Activated naive CD8-positive, alpha-beta T cell treated with anti-CD3 and anti-CD28 coated beads, Interleukin-2, amount 50 U/mL, for 24 hours (primary cell): Measurements from ENCODE around the gene FTO.
"Not testable (repeated sequence)": the region's sequence is repeated elsewhere in the genome, so short reads cannot be mapped to it uniquely, and the experiment has no call there.

Experiments used
- ATAC-seq: fragments of 150-1000 bp; cut with Tn5 transposase; one replicate; pipeline ENCODE4 v1.10.0; 2021
- DNase-seq: peaks from one replicate; pipeline ENCODE4 v3.0.0; 2021
- H3K27ac Mint-ChIP-seq: one replicate; pipeline ENCODE4 v1.8.0; 2021; ENCODE audit warnings: mild to moderate bottlenecking, mixed read lengths
- H3K27me3 Mint-ChIP-seq: one replicate; pipeline ENCODE4 v1.8.0; 2021; ENCODE audit warnings: mixed read lengths
- H3K36me3 Mint-ChIP-seq: one replicate; pipeline ENCODE4 v1.8.0; 2021; ENCODE audit warnings: low read depth, mixed read lengths
- H3K4me1 Mint-ChIP-seq: one replicate; pipeline ENCODE4 v1.8.0; 2021; ENCODE audit warnings: mixed read lengths
- H3K4me3 Mint-ChIP-seq: one replicate; pipeline ENCODE4 v1.8.0; 2021; ENCODE audit warnings: mild to moderate bottlenecking, moderate library complexity, mixed read lengths
- H3K9me3 Mint-ChIP-seq: one replicate; pipeline ENCODE4 v1.8.0; 2021; ENCODE audit warnings: mixed read lengths

FTO gene

DNA sequence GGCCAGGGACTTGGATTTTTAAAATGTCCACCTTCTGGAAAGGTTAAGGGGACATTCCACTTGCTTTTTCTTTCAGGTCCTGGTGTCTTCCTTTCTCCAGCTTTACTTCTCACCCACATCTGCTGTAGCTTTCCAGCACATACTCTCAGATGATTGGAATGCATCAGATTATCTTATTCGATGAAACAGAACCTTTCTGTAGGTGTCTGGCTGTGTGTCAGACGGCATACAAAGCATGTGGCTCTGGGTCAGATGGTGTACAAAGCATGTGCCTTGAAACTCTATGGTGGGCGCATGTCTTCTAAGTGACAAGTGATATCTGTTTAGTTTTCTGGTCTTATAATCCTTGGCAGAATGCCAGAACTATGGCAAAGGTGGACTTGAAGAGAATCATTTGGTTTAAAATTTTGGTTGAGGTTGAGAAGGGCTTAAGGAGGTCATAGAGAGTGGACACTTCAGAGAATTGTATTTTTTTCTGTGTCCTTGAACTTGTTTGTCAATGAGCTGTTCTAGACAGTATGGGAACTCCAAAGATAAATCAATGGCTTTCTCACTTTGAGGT is 125.3 kb downstream of the FTO start:
- no peaks in the 10 kb centered on the region for H3K27me3 Mint-ChIP-seq
- no peaks in the 10 kb centered on the region for H3K4me1 Mint-ChIP-seq
- no peak for ATAC-seq
- H3K9me3 Mint-ChIP-seq = peaks cover 7% of the 10 kb centered on the region
- H3K4me3 Mint-ChIP-seq = no peak overlapping the region
- peaks cover 47% of the 10 kb centered on the region for H3K36me3 Mint-ChIP-seq
- H3K27ac Mint-ChIP-seq = no peak overlapping the region
- DNase-seq = no peak

DNA sequence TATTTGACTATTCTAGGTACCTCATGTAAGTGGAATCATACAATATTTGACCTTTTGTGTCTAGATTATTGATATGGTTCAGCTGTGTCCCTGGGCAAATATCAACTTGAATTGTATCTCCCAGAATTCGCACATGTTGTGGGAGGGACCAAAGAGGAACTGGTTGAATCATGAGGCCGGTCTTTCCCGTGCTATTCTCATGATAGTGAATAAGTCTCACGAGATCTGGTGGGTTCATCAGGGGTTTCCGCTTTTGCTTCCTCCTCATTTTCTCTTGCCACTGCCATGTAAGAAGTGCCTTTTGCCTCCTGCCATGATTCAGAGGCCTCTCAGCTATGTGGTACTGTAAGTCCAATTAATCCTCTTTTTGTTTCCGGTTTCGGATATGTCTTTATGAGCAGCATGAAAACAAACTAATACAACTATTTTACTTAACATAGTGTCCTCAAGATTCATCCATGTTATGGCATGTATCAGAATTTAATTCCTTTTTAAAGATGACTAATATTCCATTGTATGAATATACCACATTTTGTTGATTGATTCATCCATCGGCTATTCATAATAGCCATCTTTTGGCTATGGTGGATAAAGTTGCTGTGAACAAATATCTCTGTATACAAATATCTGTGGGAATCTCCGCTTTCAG is 129.1 kb downstream of the FTO start:
- Mint-ChIP-seq H3K4me1 (no peaks in the 10 kb centered on the region), H3K36me3 (peaks cover 41% of the 10 kb centered on the region), H3K27me3 (no peaks in the 10 kb centered on the region), H3K27ac (no peak overlapping the region), H3K9me3 (peaks cover 10% of the 10 kb centered on the region), H3K4me3 (no peak overlapping the region)
- ATAC-seq (no peak), DNase-seq (no peak)

DNA sequence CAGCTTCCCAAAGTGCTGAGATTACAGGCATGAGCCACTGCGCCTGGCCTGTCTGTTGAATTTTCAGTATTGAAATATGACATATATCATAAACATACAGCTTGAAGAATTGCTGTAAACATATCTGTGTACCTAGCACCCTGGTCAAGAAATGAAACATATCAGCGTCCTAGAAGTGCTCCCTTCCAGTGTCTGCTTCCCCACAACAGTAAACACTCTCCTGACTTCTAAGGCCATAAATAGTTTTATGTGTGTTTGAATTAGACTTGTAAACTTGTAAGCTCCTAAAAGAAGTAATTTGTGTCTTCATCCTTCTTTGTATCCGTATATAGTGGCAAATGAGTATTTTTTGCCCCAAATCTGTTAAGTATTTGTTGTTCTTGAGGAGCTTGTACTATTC is 132.2 kb downstream of the FTO start:
- DNase-seq = no peak
- no peak for ATAC-seq
- Mint-ChIP-seq H3K27me3 (no peaks in the 10 kb centered on the region), H3K4me3 (no peak overlapping the region), H3K36me3 (peaks cover 34% of the 10 kb centered on the region), H3K9me3 (peaks cover 10% of the 10 kb centered on the region), H3K4me1 (peaks cover 2% of the 10 kb centered on the region), H3K27ac (no peak overlapping the region)

DNA sequence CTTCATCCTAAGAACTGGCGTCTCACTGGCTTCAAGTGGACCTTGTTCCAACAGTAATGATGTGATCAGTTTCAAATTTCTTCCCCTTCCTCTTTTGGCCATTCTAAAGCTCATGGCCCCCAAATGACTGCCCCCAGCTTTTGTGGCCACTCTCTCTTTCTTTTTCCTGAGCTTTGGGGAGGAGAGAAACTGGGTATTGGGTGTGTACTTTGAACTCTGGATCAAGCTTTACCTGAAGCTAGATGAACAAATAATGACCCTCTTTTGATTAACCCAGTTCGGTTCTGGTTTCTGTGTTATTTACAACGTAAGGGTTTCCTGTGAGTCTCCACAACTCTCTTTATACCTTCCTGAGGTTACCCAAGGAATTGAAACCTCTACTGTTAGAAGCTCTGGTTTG is 132.7 kb downstream of the FTO start:
- Mint-ChIP-seq H3K27me3 (no peaks in the 10 kb centered on the region), H3K36me3 (peaks cover 30% of the 10 kb centered on the region), H3K4me1 (peaks cover 2% of the 10 kb centered on the region), H3K27ac (no peak overlapping the region), H3K4me3 (no peak overlapping the region), H3K9me3 (peaks cover 10% of the 10 kb centered on the region)
- DNase-seq (no peak), ATAC-seq (no peak)

DNA sequence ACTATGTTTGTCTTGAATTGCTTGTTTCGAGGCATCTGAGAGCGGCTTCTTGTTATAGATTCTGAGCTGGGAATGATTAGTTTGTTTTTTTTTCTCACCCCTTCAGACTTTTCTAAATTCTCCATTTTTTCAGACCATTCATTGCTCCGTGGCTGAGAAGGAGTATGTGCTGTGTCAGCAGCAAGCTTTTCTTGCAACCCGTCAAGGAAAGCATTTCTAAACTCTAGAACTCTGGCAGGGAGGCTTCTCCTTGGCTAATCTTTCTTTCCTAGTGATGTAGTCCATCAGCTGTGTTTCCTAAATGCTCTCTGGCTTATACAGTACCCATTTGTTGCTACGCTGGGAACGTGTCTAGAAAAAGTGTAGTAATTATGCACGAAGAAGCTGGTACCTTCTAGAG is 133.5 kb downstream of the FTO start:
- DNase-seq = no peak
- no peak for ATAC-seq
- Mint-ChIP-seq H3K36me3 (peaks cover 27% of the 10 kb centered on the region), H3K27me3 (no peaks in the 10 kb centered on the region), H3K9me3 (peaks cover 10% of the 10 kb centered on the region), H3K4me1 (peaks cover 2% of the 10 kb centered on the region), H3K27ac (no peak overlapping the region), H3K4me3 (no peak overlapping the region)

DNA sequence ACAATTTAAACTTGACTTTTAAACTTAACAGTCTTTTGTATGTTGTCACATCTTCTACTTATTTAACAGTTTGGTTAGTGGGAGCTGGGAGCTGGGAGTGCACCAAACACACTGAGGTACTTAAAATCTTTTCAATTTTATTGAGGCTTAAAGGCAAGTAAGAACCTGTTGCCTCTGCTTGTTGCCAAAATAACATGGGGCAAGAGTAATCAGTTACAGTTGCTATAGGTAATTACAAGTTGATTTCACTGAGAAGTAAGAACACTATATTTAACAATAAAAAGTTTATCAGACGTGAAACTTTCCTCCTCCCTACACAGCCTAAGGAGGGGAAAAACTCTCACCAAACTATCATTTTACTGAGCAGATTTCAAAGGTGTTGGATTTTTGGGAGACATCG is 135.2 kb downstream of the FTO start:
- no peak overlapping the region for H3K4me3 Mint-ChIP-seq
- no peaks in the 10 kb centered on the region for H3K27me3 Mint-ChIP-seq

DNA sequence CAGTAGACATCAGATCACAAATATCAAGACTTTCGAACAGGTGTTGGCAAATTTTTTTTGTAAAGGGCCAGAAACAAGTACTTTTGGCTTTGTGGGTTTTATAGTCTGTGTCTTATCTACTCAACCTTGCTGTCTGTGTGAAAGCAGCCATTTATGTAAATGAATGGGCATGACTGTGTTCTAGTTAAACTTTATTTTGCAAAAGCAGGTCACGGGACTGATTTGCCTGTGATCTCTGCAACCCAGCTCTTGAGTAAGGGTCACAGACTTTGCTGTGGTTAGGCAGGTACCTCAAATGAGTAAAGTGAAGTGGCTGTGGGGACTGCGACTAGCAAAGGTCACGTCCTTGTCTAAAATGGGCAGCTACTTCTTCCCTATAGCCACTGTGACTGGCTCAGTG is 136.5 kb downstream of the FTO start:
- H3K9me3 Mint-ChIP-seq = peaks cover 3% of the 10 kb centered on the region
- no peak for ATAC-seq
- H3K4me3 Mint-ChIP-seq = no peak overlapping the region
- no peak for DNase-seq
- H3K36me3 Mint-ChIP-seq = peaks cover 18% of the 10 kb centered on the region
- no peaks in the 10 kb centered on the region for H3K27me3 Mint-ChIP-seq
- no peak overlapping the region for H3K27ac Mint-ChIP-seq
- peaks cover 5% of the 10 kb centered on the region for H3K4me1 Mint-ChIP-seq

More for the DNA sequence above, 135.2 kb downstream of the FTO start:
- no peak for DNase-seq
- H3K27ac Mint-ChIP-seq = no peak overlapping the region
- H3K4me1 Mint-ChIP-seq = peaks cover 2% of the 10 kb centered on the region
- no peak for ATAC-seq
- peaks cover 17% of the 10 kb centered on the region for H3K36me3 Mint-ChIP-seq
- peaks cover 3% of the 10 kb centered on the region for H3K9me3 Mint-ChIP-seq

DNA sequence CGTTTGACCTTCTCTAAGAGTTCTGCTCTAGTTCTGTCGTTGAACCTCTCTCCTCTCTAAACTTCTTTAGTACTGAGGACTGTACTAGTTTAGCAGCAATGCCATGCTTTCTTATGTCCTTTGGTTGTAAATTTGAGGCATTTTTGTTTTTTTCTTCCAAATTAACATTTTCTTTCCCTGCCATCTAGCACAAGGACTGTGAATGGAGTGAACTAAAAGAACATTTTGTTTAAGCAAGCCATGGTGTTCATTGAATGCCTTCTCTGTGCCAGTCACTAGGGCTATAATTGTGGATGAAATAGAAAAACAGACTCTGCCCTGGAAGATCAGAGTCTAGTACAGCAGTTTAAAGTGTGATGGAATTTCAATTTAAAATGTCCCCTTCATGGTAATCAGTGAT is 137.9 kb downstream of the FTO start:
- Mint-ChIP-seq H3K9me3 (no peaks in the 10 kb centered on the region), H3K36me3 (peaks cover 19% of the 10 kb centered on the region), H3K27me3 (no peaks in the 10 kb centered on the region), H3K4me1 (peaks cover 5% of the 10 kb centered on the region), H3K4me3 (no peak overlapping the region), H3K27ac (no peak overlapping the region)
- DNase-seq = no peak
- ATAC-seq = no peak

DNA sequence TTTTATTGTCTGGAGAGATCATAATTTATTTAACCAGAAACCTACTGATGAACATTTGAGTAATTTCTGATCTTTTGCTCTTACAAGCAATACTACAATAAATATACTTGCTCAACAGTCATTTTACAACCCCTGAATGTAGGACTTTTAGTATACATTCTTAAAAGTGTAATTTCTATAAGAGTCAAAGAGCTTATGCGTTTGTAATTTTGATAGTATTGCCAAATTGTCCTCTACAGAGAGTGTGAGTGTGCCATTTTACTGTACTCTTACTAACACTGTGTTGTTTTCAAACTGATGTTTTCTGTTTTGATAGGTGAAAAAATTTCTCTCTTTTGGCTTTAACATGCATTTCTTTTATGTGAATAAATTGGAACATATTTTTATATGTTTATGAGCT is 139.1 kb downstream of the FTO start:
- no peaks in the 10 kb centered on the region for H3K9me3 Mint-ChIP-seq
- peaks cover 15% of the 10 kb centered on the region for H3K36me3 Mint-ChIP-seq
- H3K4me1 Mint-ChIP-seq = peaks cover 5% of the 10 kb centered on the region
- DNase-seq (no peak), ATAC-seq (no peak)
- H3K27me3 Mint-ChIP-seq = no peaks in the 10 kb centered on the region
- H3K27ac Mint-ChIP-seq = no peak overlapping the region
- H3K4me3 Mint-ChIP-seq = no peak overlapping the region

DNA sequence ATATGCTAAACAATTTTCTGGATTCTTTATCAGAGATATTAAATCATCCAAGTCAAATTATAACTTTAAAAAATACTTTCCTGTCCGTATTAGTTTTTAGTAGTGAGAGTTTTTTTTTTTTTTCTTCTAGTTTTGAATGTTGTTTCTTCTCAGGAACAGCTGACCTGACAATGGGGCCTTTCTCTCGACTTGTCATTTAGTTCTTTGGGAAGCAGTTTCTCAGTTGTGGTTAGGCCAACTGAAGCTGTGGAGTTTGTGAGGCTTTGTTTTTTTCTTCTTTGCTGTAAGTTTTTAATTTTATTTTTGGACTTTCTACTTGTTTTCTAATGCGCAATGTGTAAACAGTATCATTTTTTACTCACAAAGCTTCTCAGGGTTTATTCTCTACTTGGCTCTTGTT is 140.8 kb downstream of the FTO start:
- peaks cover 11% of the 10 kb centered on the region for H3K4me1 Mint-ChIP-seq
- H3K27ac Mint-ChIP-seq = no peak overlapping the region
- no peak for ATAC-seq

DNA sequence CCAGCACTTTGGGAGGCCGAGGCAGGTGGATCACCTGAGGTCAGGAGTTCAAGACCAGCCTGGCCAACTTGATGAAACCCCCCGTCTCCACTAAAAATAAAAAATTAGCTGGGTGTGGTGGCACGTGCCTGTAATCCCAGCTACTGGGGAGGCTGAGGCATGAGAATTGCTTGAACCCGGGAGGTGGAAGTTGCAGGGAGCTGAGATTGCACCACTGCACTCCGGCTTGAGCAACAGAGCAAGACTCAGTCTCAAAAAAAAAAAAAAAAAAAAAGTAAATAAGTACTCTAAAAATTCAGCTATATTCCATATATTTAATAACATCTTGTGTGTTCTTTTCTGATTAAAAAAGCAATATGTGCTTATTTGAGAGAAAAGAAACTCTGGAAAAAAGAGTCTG is 142.6 kb downstream of the FTO start:
- peaks cover 10% of the 10 kb centered on the region for H3K4me1 Mint-ChIP-seq
- not testable (repeated sequence) for DNase-seq, H3K27ac Mint-ChIP-seq, ATAC-seq, H3K4me3 Mint-ChIP-seq, H3K27me3 Mint-ChIP-seq, H3K9me3 Mint-ChIP-seq
- peaks cover 11% of the 10 kb centered on the region for H3K36me3 Mint-ChIP-seq

More for the DNA sequence above, 140.8 kb downstream of the FTO start:
- Mint-ChIP-seq H3K27me3 (no peaks in the 10 kb centered on the region), H3K9me3 (no peaks in the 10 kb centered on the region), H3K36me3 (peaks cover 11% of the 10 kb centered on the region), H3K4me3 (no peak overlapping the region)
- DNase-seq = no peak

DNA sequence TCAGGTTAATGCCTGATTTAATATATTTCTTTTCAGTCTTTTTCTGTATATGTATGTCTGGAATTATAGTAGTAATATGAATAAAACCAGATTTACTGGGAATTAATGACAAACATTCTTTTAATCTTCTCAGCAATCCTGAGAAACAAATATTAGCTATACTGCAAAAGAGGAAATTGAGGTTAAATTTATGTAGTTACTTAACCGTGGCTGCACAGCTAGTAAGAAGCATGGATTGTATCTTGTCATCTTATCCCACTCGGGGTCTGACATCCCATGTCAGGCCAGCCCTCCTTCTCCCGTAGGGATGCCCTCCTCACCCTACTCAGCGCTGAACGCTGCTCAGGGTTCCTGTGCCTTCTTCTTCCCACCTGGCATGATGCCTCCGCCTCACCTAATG is 143.0 kb downstream of the FTO start:
- H3K36me3 Mint-ChIP-seq = peaks cover 11% of the 10 kb centered on the region
- DNase-seq (no peak), ATAC-seq (no peak)
- H3K4me1 Mint-ChIP-seq = peaks cover 10% of the 10 kb centered on the region
- no peak overlapping the region for H3K4me3 Mint-ChIP-seq
- no peaks in the 10 kb centered on the region for H3K9me3 Mint-ChIP-seq
- H3K27ac Mint-ChIP-seq = no peak overlapping the region
- no peaks in the 10 kb centered on the region for H3K27me3 Mint-ChIP-seq

DNA sequence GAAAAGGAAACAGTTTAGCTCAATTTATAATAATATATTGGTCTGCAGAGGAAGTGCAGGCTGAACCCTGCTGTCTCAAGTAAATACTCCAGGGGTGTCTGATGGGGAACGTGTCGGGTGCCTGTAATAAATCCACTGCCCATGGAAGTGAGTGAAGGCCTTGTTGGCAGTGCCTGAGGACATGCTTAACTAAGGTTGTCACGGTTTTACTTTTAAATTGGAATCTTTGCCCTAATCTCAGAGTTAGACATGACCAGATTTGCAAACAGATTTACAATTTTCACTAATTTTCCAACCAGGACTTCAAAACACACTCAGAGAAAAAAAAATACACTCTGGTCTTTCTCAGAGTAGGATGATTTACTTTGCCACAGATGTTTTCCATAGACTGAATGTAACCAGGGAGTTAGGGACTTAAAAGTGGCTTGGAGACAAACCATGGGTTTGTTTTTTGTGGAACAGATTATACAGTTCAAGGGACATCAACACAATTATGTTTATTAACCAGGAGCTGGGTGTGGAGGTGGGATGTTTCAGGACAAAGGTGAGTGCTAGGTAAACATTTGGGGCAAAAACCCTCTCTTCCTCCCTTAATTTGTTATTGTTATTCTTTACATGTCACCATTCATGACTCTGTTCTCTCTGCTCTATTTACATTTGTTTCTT is 144.5 kb downstream of the FTO start:
- Mint-ChIP-seq H3K27me3 (no peaks in the 10 kb centered on the region), H3K9me3 (no peaks in the 10 kb centered on the region), H3K4me1 (peaks cover 10% of the 10 kb centered on the region), H3K27ac (no peak overlapping the region), H3K36me3 (peaks cover 19% of the 10 kb centered on the region), H3K4me3 (no peak overlapping the region)
- no peak for ATAC-seq
- DNase-seq = no peak

DNA sequence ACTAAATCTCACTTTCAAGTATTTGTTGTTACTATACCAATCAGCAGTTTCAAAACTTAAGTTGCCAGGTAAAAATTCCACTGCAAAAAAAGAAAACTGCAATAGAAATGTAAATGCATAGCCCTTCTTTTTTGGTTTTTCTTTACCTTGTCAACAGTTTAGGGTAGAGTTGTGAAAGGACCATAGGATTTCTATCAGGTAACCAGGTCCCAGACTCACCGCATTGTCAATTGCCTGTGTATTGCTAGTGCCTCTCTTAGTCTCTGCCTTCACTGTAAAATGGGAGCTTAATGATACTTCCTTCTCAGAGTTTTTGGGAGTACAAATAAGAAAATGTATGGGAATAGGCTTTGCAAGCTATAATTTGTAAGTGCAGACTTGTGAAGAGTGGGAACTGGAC is 145.0 kb downstream of the FTO start:
- peaks cover under 1% of the 10 kb centered on the region for H3K9me3 Mint-ChIP-seq
- ATAC-seq (no peak), DNase-seq (no peak)
- peaks cover 10% of the 10 kb centered on the region for H3K4me1 Mint-ChIP-seq
- no peaks in the 10 kb centered on the region for H3K27me3 Mint-ChIP-seq
- no peak overlapping the region for H3K4me3 Mint-ChIP-seq
- no peak overlapping the region for H3K27ac Mint-ChIP-seq
- H3K36me3 Mint-ChIP-seq = peaks cover 23% of the 10 kb centered on the region

DNA sequence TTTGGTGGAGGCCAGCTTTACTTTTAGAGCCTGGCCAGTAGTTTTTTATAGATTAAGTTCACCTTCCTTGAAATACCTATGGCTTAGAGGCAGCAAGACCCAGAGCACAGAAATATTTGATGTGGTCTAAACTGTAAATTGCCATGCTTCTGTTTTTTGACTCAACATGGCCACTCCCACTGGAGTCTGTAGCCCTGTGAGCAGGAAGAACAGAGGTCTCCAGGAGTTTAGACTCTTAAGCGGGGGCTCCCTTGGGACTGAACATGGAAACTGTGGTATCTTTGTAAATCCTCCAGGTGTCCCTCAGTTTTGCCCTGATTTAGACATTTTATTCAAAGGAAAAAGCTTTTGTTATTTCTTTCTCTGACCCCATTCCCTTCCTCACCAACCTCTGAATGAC is 145.6 kb downstream of the FTO start:
- Mint-ChIP-seq H3K36me3 (peaks cover 30% of the 10 kb centered on the region), H3K4me3 (no peak overlapping the region), H3K27ac (no peak overlapping the region), H3K9me3 (peaks cover 7% of the 10 kb centered on the region), H3K4me1 (peaks cover 10% of the 10 kb centered on the region), H3K27me3 (no peaks in the 10 kb centered on the region)
- ATAC-seq = no peak
- no peak for DNase-seq
